K562 (cell line): ENCODE results near the gene USP22. TPM values are rescaled to one million over a fixed set of nuclear protein-coding genes. Genes with fewer than 3 reads are reported as not detected.

ENCODE experiments used
- CHD2 ChIP-seq: IDR thresholded peaks from 2 replicates; pipeline ENCODE4 v1.6.1; 2011; ENCODE audit warnings: low read depth, low read length
- ETV6 ChIP-seq, 3 experiments: fragments of 150-350 bp in 1 of 3; sonication (generic) in 1 of 3; formaldehyde crosslinking in 1 of 3; IDR thresholded peaks; 2 replicates each; pipeline versions ENCODE4 v1.6.1 to v1.8.0; 2014 to 2022; ENCODE audit warnings: borderline replicate concordance in 2 of 3, low read depth in 2 of 3, antibody characterized with exemption in 1 of 3, low read length in 1 of 3, mild to moderate bottlenecking in 1 of 3, missing genetic modification reagents in 1 of 3
- HNRNPUL1 ChIP-seq: fragments of 200-400 bp; formaldehyde crosslinking; IDR thresholded peaks from 2 replicates; pipeline ENCODE4 v1.6.1; 2017; ENCODE audit warnings: low read length
- RNF2 ChIP-seq: sonication (generic); IDR thresholded peaks from 2 replicates; pipeline ENCODE4 v1.6.1; 2016
- SMAD1 ChIP-seq: fragments of 150-350 bp; IDR thresholded peaks from 2 replicates; pipeline ENCODE4 v1.6.1; 2014; ENCODE audit warnings: low read length, low read depth; ENCODE audit not compliant: partially characterized antibody
- SNRNP70 ChIP-seq: fragments of 200-400 bp; formaldehyde crosslinking; optimal IDR thresholded peaks from 2 replicates; pipeline ENCODE3; 2017; ENCODE audit warnings: low read depth, low read length
- STAT6 ChIP-seq: sonication (generic); formaldehyde crosslinking; IDR thresholded peaks from 2 replicates; pipeline ENCODE4 v1.8.1; 2023; ENCODE audit warnings: mild to moderate bottlenecking, missing genetic modification reagents
- ZNF785 ChIP-seq: fragments of 250-450 bp; sonication (Bioruptor Pico); IDR thresholded peaks from 2 replicates; pipeline ENCODE4 v1.4.0; 2020; ENCODE audit warnings: mild to moderate bottlenecking
- polyA plus RNA-seq, 8 experiments: library from polyadenylated mRNA; depleted of rRNA in 4 of 8; stranded (reverse) in 5 of 8; unstranded in 3 of 8; fragments of >200 nt; fragmentation: Nextera tagmentation in 2 of 8; fragmentation: Illumina TruSeq in 1 of 8; extraction: Ambion mirVana in 2 of 8; extraction: Trizol in 1 of 8; gene quantifications; 2 replicates each; pipeline versions ENCODE4 v1.2.1 to v1.2.3, GENCODE V29; 2011 to 2014; ENCODE audit warnings: inconsistent platforms in 1 of 8, missing spikeins in 1 of 8
- total RNA-seq, 7 experiments: library from RNA; depleted of rRNA in 6 of 7; stranded (reverse); fragments of >200 nt in 6 of 7; fragmentation: Illumina TruSeq in 2 of 7; extraction: Trizol in 2 of 7; gene quantifications; 2 replicates each; pipeline versions ENCODE4 v1.2.1 to v1.2.3, GENCODE V29; 2011 to 2021; ENCODE audit warnings: low replicate concordance in 1 of 7
- TF ChIP-seq, protein P1 (sequence below): fragments of 200-600 bp; sonication (generic); IDR thresholded peaks from one replicate; pipeline ENCODE4 v1.6.1; 2012; ENCODE audit warnings: mild to moderate bottlenecking, low read depth, low read length, inconsistent platforms
- TF ChIP-seq, protein P2 (sequence below): fragments of 450-650 bp; IDR thresholded peaks from 2 replicates; pipeline ENCODE4 v1.6.1; 2016; ENCODE audit warnings: mild to moderate bottlenecking

USP22 gene
- total and polyA plus RNA-seq, 9 of the 15 experiments (the other 6 are each of a cell fraction or from before 2014, with no cell fraction given): 6.5 to 113 (median 58.9) TPM

GRCh38 chr17:21042458-21043295 lies at the start of gene USP22 (continued):
- TF ChIP-seq, protein P1, sequence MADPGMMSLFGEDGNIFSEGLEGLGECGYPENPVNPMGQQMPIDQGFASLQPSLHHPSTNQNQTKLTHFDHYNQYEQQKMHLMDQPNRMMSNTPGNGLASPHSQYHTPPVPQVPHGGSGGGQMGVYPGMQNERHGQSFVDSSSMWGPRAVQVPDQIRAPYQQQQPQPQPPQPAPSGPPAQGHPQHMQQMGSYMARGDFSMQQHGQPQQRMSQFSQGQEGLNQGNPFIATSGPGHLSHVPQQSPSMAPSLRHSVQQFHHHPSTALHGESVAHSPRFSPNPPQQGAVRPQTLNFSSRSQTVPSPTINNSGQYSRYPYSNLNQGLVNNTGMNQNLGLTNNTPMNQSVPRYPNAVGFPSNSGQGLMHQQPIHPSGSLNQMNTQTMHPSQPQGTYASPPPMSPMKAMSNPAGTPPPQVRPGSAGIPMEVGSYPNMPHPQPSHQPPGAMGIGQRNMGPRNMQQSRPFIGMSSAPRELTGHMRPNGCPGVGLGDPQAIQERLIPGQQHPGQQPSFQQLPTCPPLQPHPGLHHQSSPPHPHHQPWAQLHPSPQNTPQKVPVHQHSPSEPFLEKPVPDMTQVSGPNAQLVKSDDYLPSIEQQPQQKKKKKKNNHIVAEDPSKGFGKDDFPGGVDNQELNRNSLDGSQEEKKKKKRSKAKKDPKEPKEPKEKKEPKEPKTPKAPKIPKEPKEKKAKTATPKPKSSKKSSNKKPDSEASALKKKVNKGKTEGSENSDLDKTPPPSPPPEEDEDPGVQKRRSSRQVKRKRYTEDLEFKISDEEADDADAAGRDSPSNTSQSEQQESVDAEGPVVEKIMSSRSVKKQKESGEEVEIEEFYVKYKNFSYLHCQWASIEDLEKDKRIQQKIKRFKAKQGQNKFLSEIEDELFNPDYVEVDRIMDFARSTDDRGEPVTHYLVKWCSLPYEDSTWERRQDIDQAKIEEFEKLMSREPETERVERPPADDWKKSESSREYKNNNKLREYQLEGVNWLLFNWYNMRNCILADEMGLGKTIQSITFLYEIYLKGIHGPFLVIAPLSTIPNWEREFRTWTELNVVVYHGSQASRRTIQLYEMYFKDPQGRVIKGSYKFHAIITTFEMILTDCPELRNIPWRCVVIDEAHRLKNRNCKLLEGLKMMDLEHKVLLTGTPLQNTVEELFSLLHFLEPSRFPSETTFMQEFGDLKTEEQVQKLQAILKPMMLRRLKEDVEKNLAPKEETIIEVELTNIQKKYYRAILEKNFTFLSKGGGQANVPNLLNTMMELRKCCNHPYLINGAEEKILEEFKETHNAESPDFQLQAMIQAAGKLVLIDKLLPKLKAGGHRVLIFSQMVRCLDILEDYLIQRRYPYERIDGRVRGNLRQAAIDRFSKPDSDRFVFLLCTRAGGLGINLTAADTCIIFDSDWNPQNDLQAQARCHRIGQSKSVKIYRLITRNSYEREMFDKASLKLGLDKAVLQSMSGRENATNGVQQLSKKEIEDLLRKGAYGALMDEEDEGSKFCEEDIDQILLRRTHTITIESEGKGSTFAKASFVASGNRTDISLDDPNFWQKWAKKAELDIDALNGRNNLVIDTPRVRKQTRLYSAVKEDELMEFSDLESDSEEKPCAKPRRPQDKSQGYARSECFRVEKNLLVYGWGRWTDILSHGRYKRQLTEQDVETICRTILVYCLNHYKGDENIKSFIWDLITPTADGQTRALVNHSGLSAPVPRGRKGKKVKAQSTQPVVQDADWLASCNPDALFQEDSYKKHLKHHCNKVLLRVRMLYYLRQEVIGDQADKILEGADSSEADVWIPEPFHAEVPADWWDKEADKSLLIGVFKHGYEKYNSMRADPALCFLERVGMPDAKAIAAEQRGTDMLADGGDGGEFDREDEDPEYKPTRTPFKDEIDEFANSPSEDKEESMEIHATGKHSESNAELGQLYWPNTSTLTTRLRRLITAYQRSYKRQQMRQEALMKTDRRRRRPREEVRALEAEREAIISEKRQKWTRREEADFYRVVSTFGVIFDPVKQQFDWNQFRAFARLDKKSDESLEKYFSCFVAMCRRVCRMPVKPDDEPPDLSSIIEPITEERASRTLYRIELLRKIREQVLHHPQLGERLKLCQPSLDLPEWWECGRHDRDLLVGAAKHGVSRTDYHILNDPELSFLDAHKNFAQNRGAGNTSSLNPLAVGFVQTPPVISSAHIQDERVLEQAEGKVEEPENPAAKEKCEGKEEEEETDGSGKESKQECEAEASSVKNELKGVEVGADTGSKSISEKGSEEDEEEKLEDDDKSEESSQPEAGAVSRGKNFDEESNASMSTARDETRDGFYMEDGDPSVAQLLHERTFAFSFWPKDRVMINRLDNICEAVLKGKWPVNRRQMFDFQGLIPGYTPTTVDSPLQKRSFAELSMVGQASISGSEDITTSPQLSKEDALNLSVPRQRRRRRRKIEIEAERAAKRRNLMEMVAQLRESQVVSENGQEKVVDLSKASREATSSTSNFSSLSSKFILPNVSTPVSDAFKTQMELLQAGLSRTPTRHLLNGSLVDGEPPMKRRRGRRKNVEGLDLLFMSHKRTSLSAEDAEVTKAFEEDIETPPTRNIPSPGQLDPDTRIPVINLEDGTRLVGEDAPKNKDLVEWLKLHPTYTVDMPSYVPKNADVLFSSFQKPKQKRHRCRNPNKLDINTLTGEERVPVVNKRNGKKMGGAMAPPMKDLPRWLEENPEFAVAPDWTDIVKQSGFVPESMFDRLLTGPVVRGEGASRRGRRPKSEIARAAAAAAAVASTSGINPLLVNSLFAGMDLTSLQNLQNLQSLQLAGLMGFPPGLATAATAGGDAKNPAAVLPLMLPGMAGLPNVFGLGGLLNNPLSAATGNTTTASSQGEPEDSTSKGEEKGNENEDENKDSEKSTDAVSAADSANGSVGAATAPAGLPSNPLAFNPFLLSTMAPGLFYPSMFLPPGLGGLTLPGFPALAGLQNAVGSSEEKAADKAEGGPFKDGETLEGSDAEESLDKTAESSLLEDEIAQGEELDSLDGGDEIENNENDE: no peak
- no peak for TF ChIP-seq ZNF785 (CRISPR knock-in tag)
- peak; percentile 45; the same call in 1 of the 2 replicates for TF ChIP-seq RNF2
- TF ChIP-seq SMAD1: no peak
- TF ChIP-seq, protein P2, sequence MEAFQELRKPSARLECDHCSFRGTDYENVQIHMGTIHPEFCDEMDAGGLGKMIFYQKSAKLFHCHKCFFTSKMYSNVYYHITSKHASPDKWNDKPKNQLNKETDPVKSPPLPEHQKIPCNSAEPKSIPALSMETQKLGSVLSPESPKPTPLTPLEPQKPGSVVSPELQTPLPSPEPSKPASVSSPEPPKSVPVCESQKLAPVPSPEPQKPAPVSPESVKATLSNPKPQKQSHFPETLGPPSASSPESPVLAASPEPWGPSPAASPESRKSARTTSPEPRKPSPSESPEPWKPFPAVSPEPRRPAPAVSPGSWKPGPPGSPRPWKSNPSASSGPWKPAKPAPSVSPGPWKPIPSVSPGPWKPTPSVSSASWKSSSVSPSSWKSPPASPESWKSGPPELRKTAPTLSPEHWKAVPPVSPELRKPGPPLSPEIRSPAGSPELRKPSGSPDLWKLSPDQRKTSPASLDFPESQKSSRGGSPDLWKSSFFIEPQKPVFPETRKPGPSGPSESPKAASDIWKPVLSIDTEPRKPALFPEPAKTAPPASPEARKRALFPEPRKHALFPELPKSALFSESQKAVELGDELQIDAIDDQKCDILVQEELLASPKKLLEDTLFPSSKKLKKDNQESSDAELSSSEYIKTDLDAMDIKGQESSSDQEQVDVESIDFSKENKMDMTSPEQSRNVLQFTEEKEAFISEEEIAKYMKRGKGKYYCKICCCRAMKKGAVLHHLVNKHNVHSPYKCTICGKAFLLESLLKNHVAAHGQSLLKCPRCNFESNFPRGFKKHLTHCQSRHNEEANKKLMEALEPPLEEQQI: no peak
- peak; percentile 85 for TF ChIP-seq CHD2
- TF ChIP-seq STAT6: no peak
- TF ChIP-seq ETV6 (IDR thresholded peaks at IDR 0.05; ENCODE audit: borderline replicate concordance in 1 of 2, low read depth in 2 of 2, low read length in 1 of 2): peak in 1 of 2 experiments; percentile 35; a peak in 1 of 4 replicates
- no peak for TF ChIP-seq ETV6 (CRISPR knock-in tag; IDR thresholded peaks at IDR 0.05; ENCODE audit: borderline replicate concordance)
- TF ChIP-seq HNRNPUL1: no peak
- TF ChIP-seq SNRNP70: no peak
